ENCODE measurements around the gene SPO11.

SPO11 gene

DNA sequence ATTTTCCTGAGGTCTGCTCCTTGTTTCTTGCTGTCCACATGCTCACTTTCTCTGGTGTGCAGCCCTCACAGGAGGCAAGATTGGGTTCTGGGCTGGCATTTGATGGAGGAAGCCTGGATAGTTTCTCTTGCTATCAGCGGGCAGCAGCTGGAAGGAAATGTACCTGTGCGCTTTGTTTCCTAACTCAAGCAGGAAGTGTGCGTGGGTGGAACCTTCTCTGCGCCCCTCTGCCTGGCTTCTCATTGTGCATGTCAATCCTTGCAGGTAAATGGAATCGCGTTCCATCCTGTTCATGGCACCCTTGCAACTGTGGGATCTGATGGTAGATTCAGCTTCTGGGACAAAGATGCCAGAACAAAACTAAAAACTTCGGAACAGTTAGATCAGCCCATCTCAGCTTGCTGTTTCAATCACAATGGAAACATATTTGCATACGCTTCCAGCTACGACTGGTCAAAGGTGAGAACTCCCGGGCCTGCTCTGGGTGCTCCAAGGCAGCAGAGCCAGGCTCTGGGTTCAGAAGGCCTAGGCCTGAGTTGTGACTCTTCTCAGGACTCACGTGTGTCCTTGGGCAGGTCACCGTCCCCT lies 44.8 kb downstream of the SPO11 start:
- no peak overlapping the region for H3K4me3 Mint-ChIP-seq
- H3K9me3 Mint-ChIP-seq, result no peaks in the 10 kb centered on the region
- H3K36me3 Mint-ChIP-seq, result no peaks in the 10 kb centered on the region
- DNase-seq (ENCODE audit: low spot score in 2 of 2) (no peak), ATAC-seq (no peak)
- peak overlapping the region; percentile 81 for H3K27ac Mint-ChIP-seq
- peaks cover 38% of the 10 kb centered on the region for H3K4me1 Mint-ChIP-seq

DNA sequence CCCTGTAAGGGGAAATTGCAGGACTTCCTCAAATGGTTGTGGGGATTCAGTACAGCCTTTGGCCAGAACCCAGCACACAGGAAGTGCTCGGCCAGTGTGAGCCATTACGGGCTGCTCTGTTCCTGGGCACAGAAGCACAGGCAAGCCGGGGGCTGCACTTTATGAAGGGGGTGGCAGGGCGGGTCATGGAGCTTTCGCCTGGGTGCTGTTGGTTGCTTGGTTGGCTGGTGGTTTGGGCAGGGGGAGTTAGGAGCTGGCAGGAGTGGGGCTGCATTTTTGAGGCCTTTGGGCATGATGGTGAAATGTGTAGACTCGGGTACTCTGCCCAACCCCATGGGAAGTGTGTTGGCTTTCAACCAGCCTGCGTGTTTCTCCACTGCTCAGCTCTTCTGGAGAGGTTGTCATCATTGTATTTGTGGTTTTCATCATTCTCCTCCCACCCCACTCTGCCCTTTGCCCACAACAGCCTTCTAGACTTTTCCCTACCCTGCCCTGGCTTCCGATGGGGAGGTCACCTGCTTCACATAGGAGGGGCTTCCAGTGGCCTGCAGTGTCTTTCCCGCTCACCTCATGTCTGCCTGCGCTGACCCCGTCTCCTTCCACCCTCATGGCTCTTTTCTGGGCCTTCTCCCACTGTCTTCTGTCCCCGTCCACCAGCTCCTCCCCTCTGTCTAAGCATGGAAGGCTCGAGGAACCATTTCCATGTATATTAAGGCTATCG lies 45.5 kb downstream of the SPO11 start:
- ATAC-seq, result no peak
- Mint-ChIP-seq H3K4me1 (peaks cover 35% of the 10 kb centered on the region), H3K9me3 (no peaks in the 10 kb centered on the region), H3K36me3 (no peaks in the 10 kb centered on the region), H3K27ac (peak overlapping the region; percentile 81), H3K4me3 (no peak overlapping the region)
- no peak for DNase-seq (ENCODE audit: low spot score in 2 of 2)

DNA sequence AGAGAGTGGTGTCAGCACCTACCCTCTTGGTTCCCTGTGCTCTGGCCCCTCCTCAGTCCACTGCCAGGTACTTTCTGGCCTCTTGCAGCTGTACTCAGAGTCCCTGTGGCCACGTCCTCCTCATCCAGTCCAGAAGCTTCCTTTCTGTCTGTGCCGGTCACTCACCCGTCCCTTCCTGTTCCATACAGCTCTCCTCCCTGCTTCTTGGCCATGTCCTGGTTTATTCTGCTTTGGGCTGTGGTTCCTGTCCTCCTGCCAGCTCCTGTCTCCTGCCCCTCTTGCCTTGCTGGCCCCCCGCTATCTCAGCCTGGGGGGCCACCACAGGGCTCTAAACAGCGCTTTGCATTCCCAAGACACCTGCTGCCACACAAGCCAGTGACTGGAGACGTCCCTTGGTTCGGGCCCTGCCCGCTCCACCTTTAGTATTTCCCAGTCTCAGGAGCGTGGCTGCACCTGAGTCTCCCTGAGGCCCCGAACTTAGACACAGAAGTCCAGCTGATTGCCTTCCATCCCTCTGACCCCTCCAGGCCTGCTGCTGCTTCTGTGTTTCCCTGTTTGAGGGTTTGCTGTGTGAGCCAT lies 46.1 kb downstream of the SPO11 start:
- Mint-ChIP-seq H3K4me3 (no peak overlapping the region), H3K4me1 (peaks cover 33% of the 10 kb centered on the region), H3K36me3 (no peaks in the 10 kb centered on the region), H3K27ac (peak overlapping the region; percentile 81), H3K9me3 (no peaks in the 10 kb centered on the region)
- ATAC-seq (no peak), DNase-seq (ENCODE audit: low spot score in 2 of 2) (no peak)

DNA sequence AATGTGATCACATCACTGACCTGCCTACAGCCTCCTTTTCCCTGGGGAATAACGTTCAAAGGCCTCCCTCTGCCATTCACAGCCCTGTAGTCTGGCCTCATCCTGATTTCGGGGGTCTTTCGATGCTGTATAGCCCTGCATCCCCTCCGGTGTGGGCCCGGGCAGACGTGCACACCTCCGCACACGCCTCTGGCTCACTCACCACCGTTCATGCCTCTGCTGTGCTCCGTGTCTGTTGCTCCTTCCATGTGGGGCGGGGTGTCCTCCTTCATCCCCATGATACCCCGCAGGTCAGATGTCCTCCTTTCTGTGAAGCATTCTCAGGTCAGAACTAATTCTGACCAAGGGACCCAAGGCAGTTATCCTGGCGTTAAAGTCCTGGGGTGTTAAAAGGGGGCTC lies 47.7 kb downstream of the SPO11 start:
- ATAC-seq (no peak), DNase-seq (ENCODE audit: low spot score in 2 of 2) (no peak)
- Mint-ChIP-seq H3K4me1 (peaks cover 42% of the 10 kb centered on the region), H3K9me3 (no peaks in the 10 kb centered on the region), H3K36me3 (peaks cover 7% of the 10 kb centered on the region), H3K4me3 (no peak overlapping the region), H3K27ac (peak overlapping the region; percentile 37)

DNA sequence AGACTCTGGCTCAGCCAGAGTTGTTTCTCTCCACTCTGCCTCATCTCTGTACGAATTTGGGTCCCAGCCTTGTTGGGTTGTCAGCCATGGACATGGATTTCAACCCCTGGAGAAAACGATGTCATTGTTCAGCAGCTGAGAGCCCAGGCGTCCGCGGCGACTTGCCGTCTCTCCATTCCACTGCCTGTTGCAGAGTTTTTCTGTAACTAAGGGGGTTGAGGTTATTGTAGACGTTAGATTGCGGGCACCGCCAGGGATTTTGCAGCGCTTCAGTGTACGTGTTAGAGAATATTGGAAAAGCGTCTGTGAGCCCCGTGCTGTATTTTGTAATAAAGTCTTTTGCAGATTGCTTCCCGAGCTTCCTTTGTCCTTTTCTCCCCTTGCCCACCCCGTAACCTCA lies 48.5 kb downstream of the SPO11 start:
- Mint-ChIP-seq H3K4me1 (peaks cover 49% of the 10 kb centered on the region), H3K9me3 (no peaks in the 10 kb centered on the region), H3K36me3 (peaks cover 10% of the 10 kb centered on the region), H3K4me3 (no peak overlapping the region), H3K27ac (peak overlapping the region; percentile 37)
- DNase-seq (ENCODE audit: low spot score in 2 of 2) (no peak), ATAC-seq (no peak)

DNA sequence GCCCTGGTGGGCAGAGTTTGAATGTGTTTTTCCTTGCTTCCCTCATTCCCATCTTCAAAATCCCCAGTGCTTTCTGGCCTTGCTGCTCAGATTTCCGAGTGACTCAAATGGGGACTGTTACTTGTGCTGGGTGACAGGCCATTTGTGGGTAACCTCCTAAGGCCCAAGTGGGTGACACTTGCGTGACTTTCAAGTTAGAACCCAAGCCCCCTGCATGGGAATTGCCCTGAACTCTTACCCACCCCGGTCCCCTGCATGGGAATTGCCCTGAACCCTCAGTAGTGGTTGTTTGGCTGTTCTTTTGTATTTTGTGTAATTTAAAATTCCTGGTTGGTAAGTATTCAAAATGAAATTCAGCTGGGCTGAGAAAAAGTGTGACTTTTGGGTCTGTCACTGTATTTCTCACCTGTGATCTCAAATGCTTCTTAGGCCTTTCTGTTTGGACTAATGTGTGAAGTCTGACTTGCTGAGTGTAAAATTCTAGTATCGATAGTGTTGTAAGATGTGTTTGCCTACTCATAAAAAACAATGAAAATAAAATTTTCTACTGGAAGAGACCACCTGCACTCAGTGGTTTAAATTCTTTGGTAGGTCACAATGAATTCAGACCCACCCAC lies 49.2 kb downstream of the SPO11 start:
- Mint-ChIP-seq H3K36me3 (peaks cover 15% of the 10 kb centered on the region), H3K4me1 (peaks cover 54% of the 10 kb centered on the region), H3K4me3 (no peak overlapping the region), H3K27ac (peak overlapping the region; percentile 62), H3K9me3 (no peaks in the 10 kb centered on the region)
- DNase-seq (ENCODE audit: low spot score in 2 of 2) (no peak), ATAC-seq (peak; percentile 75)

GRCh38 chr20:57379263-57379647 lies 49.7 kb downstream of the SPO11 start:
- H3K4me3 Mint-ChIP-seq, result no peak overlapping the region
- ATAC-seq (peak; percentile 68), DNase-seq (ENCODE audit: low spot score in 2 of 2) (no peak)
- H3K4me1 Mint-ChIP-seq, result peaks cover 57% of the 10 kb centered on the region
- H3K36me3 Mint-ChIP-seq, result peaks cover 15% of the 10 kb centered on the region
- H3K9me3 Mint-ChIP-seq, result no peaks in the 10 kb centered on the region
- H3K27ac Mint-ChIP-seq, result peak overlapping the region; percentile 62

GRCh38 chr20:57380081-57380750 lies 50.6 kb downstream of the SPO11 start:
- DNase-seq (ENCODE audit: low spot score in 2 of 2) (no peak), ATAC-seq (no peak)
- Mint-ChIP-seq H3K4me3 (no peak overlapping the region), H3K36me3 (peaks cover 15% of the 10 kb centered on the region), H3K9me3 (no peaks in the 10 kb centered on the region), H3K4me1 (peaks cover 60% of the 10 kb centered on the region), H3K27ac (no peak overlapping the region)

- ATAC-seq (peak; percentile 52), DNase-seq (ENCODE audit: low spot score in 2 of 2) (peak; percentile 83 to 89)
- no peak overlapping the region for H3K27ac Mint-ChIP-seq
- no peaks in the 10 kb centered on the region for H3K9me3 Mint-ChIP-seq
- H3K4me1 Mint-ChIP-seq, result peaks cover 50% of the 10 kb centered on the region
- H3K36me3 Mint-ChIP-seq, result peaks cover 15% of the 10 kb centered on the region
- no peak overlapping the region for H3K4me3 Mint-ChIP-seq
These were observed 52.2 kb downstream of the SPO11 start for GRCh38 chr20:57381596-57382503.

- ATAC-seq (no peak), DNase-seq (ENCODE audit: low spot score in 2 of 2) (no peak)
- Mint-ChIP-seq H3K36me3 (peaks cover 15% of the 10 kb centered on the region), H3K4me1 (peaks cover 46% of the 10 kb centered on the region), H3K9me3 (no peaks in the 10 kb centered on the region), H3K4me3 (no peak overlapping the region), H3K27ac (no peak overlapping the region)
These were observed 52.9 kb downstream of the SPO11 start for GRCh38 chr20:57382516-57382915.

- ATAC-seq (no peak), DNase-seq (ENCODE audit: low spot score in 2 of 2) (no peak)
- Mint-ChIP-seq H3K27ac (peak overlapping the region; percentile 52), H3K4me3 (no peak overlapping the region), H3K36me3 (peaks cover 15% of the 10 kb centered on the region), H3K9me3 (no peaks in the 10 kb centered on the region), H3K4me1 (peaks cover 34% of the 10 kb centered on the region)
These were observed 54.1 kb downstream of the SPO11 start for GRCh38 chr20:57383447-57384347.

DNA sequence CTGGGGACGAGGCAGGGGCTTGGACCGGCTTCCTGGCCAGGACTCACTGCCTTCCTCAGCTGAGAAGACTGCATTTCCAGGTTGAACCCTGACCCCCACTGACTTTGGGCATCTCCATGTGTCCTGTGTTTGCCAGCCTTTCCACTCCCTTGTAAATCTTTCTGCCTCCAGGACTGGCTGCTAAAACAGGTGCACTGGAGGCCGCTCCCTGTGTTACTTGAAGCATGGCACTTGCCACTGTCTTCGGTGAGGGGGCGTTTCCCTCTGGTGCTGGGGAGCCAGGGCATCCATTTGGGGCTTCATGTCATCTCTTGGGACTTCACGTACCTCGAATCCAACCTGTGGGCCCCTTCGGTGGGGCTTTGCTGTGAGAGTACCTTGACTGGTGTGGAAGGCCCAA lies 54.9 kb downstream of the SPO11 start:
- H3K36me3 Mint-ChIP-seq, result peaks cover 16% of the 10 kb centered on the region
- ATAC-seq (no peak), DNase-seq (ENCODE audit: low spot score in 2 of 2) (no peak)
- H3K4me3 Mint-ChIP-seq, result no peak overlapping the region
- peaks cover 29% of the 10 kb centered on the region for H3K4me1 Mint-ChIP-seq
- H3K27ac Mint-ChIP-seq, result peak overlapping the region; percentile 52
- no peaks in the 10 kb centered on the region for H3K9me3 Mint-ChIP-seq

DNA sequence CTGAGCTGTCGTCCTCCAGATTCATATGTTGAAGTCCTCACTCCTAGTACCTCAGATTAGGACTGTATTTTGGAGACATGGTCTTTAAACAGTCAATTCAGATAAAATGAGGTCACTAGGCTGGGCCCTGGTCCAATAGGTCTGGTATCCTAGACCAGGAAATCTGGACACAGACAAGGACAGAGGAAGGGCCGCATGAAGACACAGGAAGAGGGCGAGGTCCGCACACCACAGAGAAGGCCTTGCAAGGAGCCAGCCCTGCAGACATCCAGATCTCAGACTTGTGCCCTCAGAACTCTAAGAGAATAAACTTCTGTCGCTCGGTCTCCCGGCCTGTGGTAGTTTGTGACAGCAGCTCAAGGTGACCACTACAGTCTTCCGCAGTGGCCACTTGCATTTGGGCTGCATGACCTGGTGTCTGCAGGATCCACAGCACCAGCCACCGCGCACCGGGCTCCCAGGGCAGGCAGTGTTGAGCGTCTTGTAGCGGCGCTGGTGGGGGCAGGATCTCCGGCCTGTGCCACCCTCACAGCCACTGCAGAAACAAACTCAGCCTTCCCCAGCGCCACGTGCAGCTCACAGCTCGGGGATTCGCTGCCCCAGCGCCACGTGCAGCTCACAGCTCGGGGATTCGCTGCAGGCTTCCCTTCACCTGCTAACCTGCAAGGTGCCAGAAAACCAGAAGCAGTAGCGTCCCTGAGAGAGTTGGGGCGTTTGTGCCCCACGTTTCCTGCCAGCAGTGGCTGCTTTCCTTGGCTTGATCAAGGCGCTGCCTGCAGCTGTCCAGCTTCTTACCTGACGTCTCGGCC lies 55.6 kb downstream of the SPO11 start:
- H3K4me3 Mint-ChIP-seq, result no peak overlapping the region
- H3K9me3 Mint-ChIP-seq, result no peaks in the 10 kb centered on the region
- ATAC-seq (no peak), DNase-seq (ENCODE audit: low spot score in 2 of 2) (no peak)
- H3K36me3 Mint-ChIP-seq, result peaks cover 22% of the 10 kb centered on the region
- H3K27ac Mint-ChIP-seq, result peak overlapping the region; percentile 52
- H3K4me1 Mint-ChIP-seq, result peaks cover 34% of the 10 kb centered on the region
